Nucleus accumbens (tissue), 56 donors: ENCODE data around the gene CALU.
A peak's percentile ranks its signal among the peaks of the same experiment; 100 is the strongest.

Experiments
- DNase-seq, 56 donors: peaks; one replicate each; lab custom pipeline; 2025; lab: John Stamatoyannopoulos, UW

CALU gene

GRCh38 chr7:128781126-128781525 is 42.0 kb downstream of the CALU start:
- DNase-seq = no peak

- DNase-seq = no peak
These were observed 42.7 kb downstream of the CALU start for GRCh38 chr7:128781851-128782250.

- DNase-seq = peak in 33 of 56 donors; percentile 4 to 67 (median 36)
These were observed 44.1 kb downstream of the CALU start for GRCh38 chr7:128783143-128783861.

GRCh38 chr7:128785738-128786137 is 46.6 kb downstream of the CALU start:
- no peak for DNase-seq

GRCh38 chr7:128788446-128789412 is 49.6 kb downstream of the CALU start:
- no peak for DNase-seq

GRCh38 chr7:128790315-128791041 is 51.3 kb downstream of the CALU start:
- DNase-seq = peak in 1 of 56 donors; percentile 66

- DNase-seq = peak in 42 of 56 donors; percentile 9 to 74 (median 42)
These were observed 52.2 kb downstream of the CALU start, which contains the start of gene CCDC136 for GRCh38 chr7:128791121-128791971. CCDC136 (plus strand) TSS chr7:128791968; CDS start chr7:128792412, 444 bp downstream.

GRCh38 chr7:128791972-128792327 is 52.8 kb downstream of the CALU start:
- DNase-seq = no peak

GRCh38 chr7:128792471-128793180 is 53.5 kb downstream of the CALU start:
- peak in 2 of 56 donors; percentile 16 for DNase-seq

GRCh38 chr7:128793181-128793547 is 54.0 kb downstream of the CALU start:
- no peak for DNase-seq

GRCh38 chr7:128794020-128794419 is 54.9 kb downstream of the CALU start:
- no peak for DNase-seq

- DNase-seq = no peak
These were observed 55.3 kb downstream of the CALU start for GRCh38 chr7:128794436-128794835.

GRCh38 chr7:128795129-128795528 is 56.0 kb downstream of the CALU start:
- DNase-seq = no peak

GRCh38 chr7:128796327-128796726 is 57.2 kb downstream of the CALU start:
- DNase-seq = no peak

- DNase-seq = no peak
These were observed 60.3 kb downstream of the CALU start for GRCh38 chr7:128799451-128799850.

- DNase-seq = no peak
These were observed 61.4 kb downstream of the CALU start for GRCh38 chr7:128800567-128800966.

GRCh38 chr7:128801003-128801402 is 61.8 kb downstream of the CALU start:
- no peak for DNase-seq

GRCh38 chr7:128801667-128802418 is 62.7 kb downstream of the CALU start:
- DNase-seq = no peak
